HEK293 (cell line): ENCODE results near the gene CHSY1.

Experiments used
- CTCF ChIA-PET: fragments of 350-600 bp; formaldehyde crosslinking; extraction: SDS; loops from one replicate; lab custom pipeline; 2021; ENCODE audit warnings: antibody characterized with exemption; lab: Yijun Ruan, JAX
- POLR2A ChIA-PET: fragments of 300-600 bp; formaldehyde crosslinking; extraction: SDS; loops from one replicate; lab custom pipeline; 2020; ENCODE audit warnings: antibody characterized with exemption, inconsistent platforms; lab: Yijun Ruan, JAX
- H3K27ac ChIP-seq: fragments of 200-500 bp; sonication (Bioruptor generic); 2 replicates; pipeline ENCODE4 v1.5.1; 2014; ENCODE audit warnings: low read depth, low read length, control low read depth, inconsistent platforms; ENCODE audit errors: extremely low read depth
- H3K36me3 ChIP-seq, 2 experiments: fragments of 200-500 bp in 1 of 2; sonication (Bioruptor generic) in 1 of 2; 1 replicate in 1 of 2; 2 replicates in 1 of 2; pipeline ENCODE4 v1.5.1; 2014 to 2017; ENCODE audit warnings: inconsistent platforms in 2 of 2, low read length in 2 of 2; ENCODE audit not compliant: control insufficient read depth in 2 of 2, insufficient read depth in 1 of 2
- H3K4me1 ChIP-seq: fragments of 200-500 bp; sonication (Bioruptor generic); 2 replicates; pipeline ENCODE4 v1.5.1; 2014; ENCODE audit warnings: mild to moderate bottlenecking, low read length, inconsistent platforms; ENCODE audit not compliant: control insufficient read depth, insufficient read depth
- H3K4me3 ChIP-seq: 2 replicates; pipeline ENCODE4 v1.5.1; 2011; ENCODE audit warnings: low read depth, mild to moderate bottlenecking, control low read depth, low read length, moderate library complexity
- H3K9me3 ChIP-seq: fragments of 200-500 bp; sonication (Bioruptor generic); 2 replicates; pipeline ENCODE4 v1.5.1; 2014; ENCODE audit warnings: low read depth, low read length, inconsistent platforms; ENCODE audit not compliant: control insufficient read depth, insufficient read depth
- BCL6B ChIP-seq: fragments of 450-650 bp; formaldehyde crosslinking; IDR thresholded peaks from 2 replicates; pipeline ENCODE4 v1.5.1; 2017; ENCODE audit warnings: missing biosample characterization, missing genetic modification characterization
- GFI1B ChIP-seq: fragments of 450-650 bp; formaldehyde crosslinking; IDR thresholded peaks from 2 replicates; pipeline ENCODE4 v1.5.1; 2016; ENCODE audit warnings: missing biosample characterization, missing genetic modification characterization
- KLF10 ChIP-seq: fragments of 450-650 bp; IDR thresholded peaks from 2 replicates; pipeline ENCODE4 v1.5.1; 2018; ENCODE audit warnings: missing biosample characterization, mild to moderate bottlenecking, missing genetic modification characterization
- OVOL3 ChIP-seq: fragments of 450-650 bp; formaldehyde crosslinking; IDR thresholded peaks from 2 replicates; pipeline ENCODE4 v1.5.1; 2016; ENCODE audit warnings: missing biosample characterization, missing genetic modification characterization
- REPIN1 ChIP-seq: fragments of 450-650 bp; formaldehyde crosslinking; IDR thresholded peaks from 2 replicates; pipeline ENCODE4 v1.5.1; 2017; ENCODE audit warnings: missing biosample characterization, missing genetic modification characterization, low read depth
- WT1 ChIP-seq: fragments of 450-650 bp; formaldehyde crosslinking; IDR thresholded peaks from 2 replicates; pipeline ENCODE4 v1.5.1; 2016; ENCODE audit warnings: missing biosample characterization, missing genetic modification characterization
- YY2 ChIP-seq: fragments of 450-650 bp; formaldehyde crosslinking; IDR thresholded peaks from 2 replicates; pipeline ENCODE4 v1.5.1; 2016; ENCODE audit warnings: missing biosample characterization, missing genetic modification characterization
- ZBTB8A ChIP-seq: fragments of 450-650 bp; formaldehyde crosslinking; IDR thresholded peaks from 2 replicates; pipeline ENCODE4 v1.5.1; 2016; ENCODE audit warnings: missing biosample characterization, missing genetic modification characterization
- ZNF155 ChIP-seq: fragments of 450-650 bp; formaldehyde crosslinking; IDR thresholded peaks from 2 replicates; pipeline ENCODE4 v1.5.1; 2016; ENCODE audit warnings: missing biosample characterization, missing genetic modification characterization
- ZNF311 ChIP-seq: fragments of 450-650 bp; formaldehyde crosslinking; IDR thresholded peaks from 2 replicates; pipeline ENCODE4 v1.5.1; 2017; ENCODE audit warnings: missing biosample characterization, missing genetic modification characterization, borderline replicate concordance
- ZNF37A ChIP-seq: fragments of 450-650 bp; IDR thresholded peaks from 2 replicates; pipeline ENCODE4 v1.5.1; 2018; ENCODE audit warnings: missing biosample characterization, missing genetic modification characterization
- ZNF548 ChIP-seq: fragments of 450-650 bp; formaldehyde crosslinking; IDR thresholded peaks from 2 replicates; pipeline ENCODE4 v1.5.1; 2016; ENCODE audit warnings: missing biosample characterization, missing genetic modification characterization
- ZNF549 ChIP-seq: fragments of 450-650 bp; IDR thresholded peaks from 2 replicates; pipeline ENCODE4 v1.5.1; 2018; ENCODE audit warnings: missing biosample characterization, missing genetic modification characterization, mild to moderate bottlenecking, inconsistent platforms, moderate library complexity
- ZNF555 ChIP-seq: fragments of 450-650 bp; formaldehyde crosslinking; conservative IDR thresholded peaks from 2 replicates; pipeline ENCODE4 v1.5.1; 2017; ENCODE audit warnings: missing biosample characterization, mild to moderate bottlenecking, missing genetic modification characterization, inconsistent platforms
- ZNF561 ChIP-seq: fragments of 450-650 bp; IDR thresholded peaks from 2 replicates; pipeline ENCODE4 v1.5.1; 2018; ENCODE audit warnings: missing biosample characterization, missing genetic modification characterization, borderline replicate concordance
- ZNF580 ChIP-seq: fragments of 450-650 bp; formaldehyde crosslinking; IDR thresholded peaks from 2 replicates; pipeline ENCODE4 v1.5.1; 2016; ENCODE audit warnings: missing biosample characterization, missing genetic modification characterization
- ZNF596 ChIP-seq: fragments of 450-650 bp; IDR thresholded peaks from 2 replicates; pipeline ENCODE4 v1.5.0; 2018; ENCODE audit warnings: missing biosample characterization, mild to moderate bottlenecking, missing genetic modification characterization, moderate library complexity
- ZNF626 ChIP-seq: fragments of 450-650 bp; sonication (Bioruptor Pico); formaldehyde crosslinking; IDR thresholded peaks from 2 replicates; pipeline ENCODE4 v1.5.1; 2018; ENCODE audit warnings: missing biosample characterization, missing genetic modification characterization, inconsistent platforms
- ZNF645 ChIP-seq: fragments of 450-650 bp; formaldehyde crosslinking; IDR thresholded peaks from 2 replicates; pipeline ENCODE4; 2016; ENCODE audit warnings: missing biosample characterization, missing genetic modification characterization
- ZNF654 ChIP-seq: fragments of 450-650 bp; formaldehyde crosslinking; IDR thresholded peaks from 2 replicates; pipeline ENCODE4 v1.5.1; 2016; ENCODE audit warnings: low read depth, missing biosample characterization, missing genetic modification characterization
- ZNF837 ChIP-seq: fragments of 450-650 bp; formaldehyde crosslinking; IDR thresholded peaks from 2 replicates; pipeline ENCODE4 v1.5.1; 2016; ENCODE audit warnings: missing biosample characterization, missing genetic modification characterization
- ZSCAN30 ChIP-seq: fragments of 450-650 bp; IDR thresholded peaks from 2 replicates; pipeline ENCODE4 v1.5.1; 2018; ENCODE audit warnings: missing biosample characterization, mild to moderate bottlenecking, missing genetic modification characterization, moderate library complexity
- ZXDB ChIP-seq: fragments of 450-650 bp; formaldehyde crosslinking; IDR thresholded peaks from 2 replicates; pipeline ENCODE4 v1.5.1; 2016; ENCODE audit warnings: missing biosample characterization, missing genetic modification characterization
- TF ChIP-seq, protein P1 (sequence below): fragments of 450-650 bp; formaldehyde crosslinking; IDR thresholded peaks from 2 replicates; pipeline ENCODE4 v1.5.1; 2016; ENCODE audit warnings: missing biosample characterization, missing genetic modification characterization
- TF ChIP-seq, protein P2 (sequence below): fragments of 450-650 bp; formaldehyde crosslinking; IDR thresholded peaks from 2 replicates; pipeline ENCODE4 v1.5.1; 2017; ENCODE audit warnings: missing biosample characterization, missing genetic modification characterization
- TF ChIP-seq, protein P3 (sequence below): fragments of 450-650 bp; formaldehyde crosslinking; conservative IDR thresholded peaks from 2 replicates; pipeline ENCODE4 v1.5.1; 2016; ENCODE audit warnings: low read depth, missing biosample characterization, missing genetic modification characterization

The CHSY1 gene

DNA sequence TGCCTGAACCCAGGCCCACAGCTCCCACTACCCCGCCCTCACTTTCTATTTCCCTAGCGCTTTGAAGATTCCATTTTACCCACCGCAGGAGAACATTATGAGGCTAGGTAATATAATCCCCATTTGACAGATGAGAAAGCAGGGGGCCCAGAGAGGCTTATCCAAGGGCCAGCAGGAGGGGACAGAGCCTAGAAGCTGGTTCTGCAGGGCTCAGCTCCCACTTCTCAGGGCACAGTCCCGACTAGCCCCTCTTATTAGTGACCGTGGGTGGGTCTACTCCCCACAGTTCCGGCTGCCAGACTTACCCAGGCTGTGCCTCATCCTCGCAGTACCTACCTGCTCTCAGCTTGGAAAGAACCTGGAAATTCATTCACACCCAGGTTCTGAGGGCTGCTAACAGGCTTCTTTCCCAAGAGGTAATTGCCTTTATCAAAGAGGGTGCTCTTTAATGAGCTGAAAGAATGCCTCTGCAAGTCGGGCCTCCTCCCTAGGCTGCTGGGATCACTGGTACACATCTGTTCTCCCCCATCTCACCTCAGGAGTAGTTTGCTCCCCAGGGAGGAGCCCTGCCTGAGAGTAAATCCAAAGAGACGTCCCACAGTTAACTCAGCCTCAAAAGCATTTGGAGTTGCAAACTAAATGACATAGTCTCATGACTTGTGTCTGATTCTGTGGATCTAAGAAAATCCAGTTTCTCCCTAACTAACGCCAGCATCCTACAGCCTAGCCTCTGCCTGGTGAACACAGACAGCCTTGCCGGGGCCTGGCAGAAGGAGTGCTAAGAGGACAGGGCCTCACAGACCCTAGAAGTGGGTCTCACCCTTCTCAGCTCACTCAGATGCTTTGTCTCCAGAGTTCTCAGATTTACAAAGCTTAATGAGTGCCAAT is 125.0 kb downstream of the CHSY1 start:
- Histone ChIP-seq H3K9me3 (no peaks in the 10 kb centered on the region), H3K27ac (peak overlapping the region; percentile 79), H3K36me3 (no peaks in the 10 kb centered on the region), H3K4me3 (no peak overlapping the region), H3K4me1 (peaks cover 14% of the 10 kb centered on the region)
- CTCF ChIA-PET: interaction anchor here (0.7 kb wide), 1 partner anchor 40 kb away, joined by 3 read pairs; no protein-coding TSS in a partner anchor
- POLR2A ChIA-PET: no interaction called here
- TF ChIP-seq ZNF654 (tag by site-specific recombination) (no peak), ZNF645 (tag by site-specific recombination) (no peak), WT1 (no peak), KLF10 (tag by site-specific recombination) (no peak), ZNF555 (tag by site-specific recombination) (no peak), REPIN1 (no peak), GFI1B (tag by site-specific recombination) (no peak), ZNF549 (no peak), ZXDB (no peak), ZSCAN30 (tag by site-specific recombination) (peak; percentile 23; the same call in 1 of the 2 replicates), ZNF561 (tag by site-specific recombination) (no peak), ZNF311 (tag by site-specific recombination) (no peak), YY2 (no peak), ZNF596 (no peak), ZBTB8A (tag by site-specific recombination) (peak; percentile 42), OVOL3 (no peak), ZNF626 (tag by site-specific recombination) (no peak), ZNF155 (tag by site-specific recombination) (no peak), ZNF580 (tag by site-specific recombination) (no peak), ZNF37A (tag by site-specific recombination) (no peak), BCL6B (no peak), ZNF548 (tag by site-specific recombination) (no peak), ZNF837 (tag by site-specific recombination) (no peak)
- TF ChIP-seq, protein P1, sequence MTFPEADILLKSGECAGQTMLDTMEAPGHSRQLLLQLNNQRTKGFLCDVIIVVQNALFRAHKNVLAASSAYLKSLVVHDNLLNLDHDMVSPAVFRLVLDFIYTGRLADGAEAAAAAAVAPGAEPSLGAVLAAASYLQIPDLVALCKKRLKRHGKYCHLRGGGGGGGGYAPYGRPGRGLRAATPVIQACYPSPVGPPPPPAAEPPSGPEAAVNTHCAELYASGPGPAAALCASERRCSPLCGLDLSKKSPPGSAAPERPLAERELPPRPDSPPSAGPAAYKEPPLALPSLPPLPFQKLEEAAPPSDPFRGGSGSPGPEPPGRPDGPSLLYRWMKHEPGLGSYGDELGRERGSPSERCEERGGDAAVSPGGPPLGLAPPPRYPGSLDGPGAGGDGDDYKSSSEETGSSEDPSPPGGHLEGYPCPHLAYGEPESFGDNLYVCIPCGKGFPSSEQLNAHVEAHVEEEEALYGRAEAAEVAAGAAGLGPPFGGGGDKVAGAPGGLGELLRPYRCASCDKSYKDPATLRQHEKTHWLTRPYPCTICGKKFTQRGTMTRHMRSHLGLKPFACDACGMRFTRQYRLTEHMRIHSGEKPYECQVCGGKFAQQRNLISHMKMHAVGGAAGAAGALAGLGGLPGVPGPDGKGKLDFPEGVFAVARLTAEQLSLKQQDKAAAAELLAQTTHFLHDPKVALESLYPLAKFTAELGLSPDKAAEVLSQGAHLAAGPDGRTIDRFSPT (tag by site-specific recombination): no peak
- TF ChIP-seq, protein P2, sequence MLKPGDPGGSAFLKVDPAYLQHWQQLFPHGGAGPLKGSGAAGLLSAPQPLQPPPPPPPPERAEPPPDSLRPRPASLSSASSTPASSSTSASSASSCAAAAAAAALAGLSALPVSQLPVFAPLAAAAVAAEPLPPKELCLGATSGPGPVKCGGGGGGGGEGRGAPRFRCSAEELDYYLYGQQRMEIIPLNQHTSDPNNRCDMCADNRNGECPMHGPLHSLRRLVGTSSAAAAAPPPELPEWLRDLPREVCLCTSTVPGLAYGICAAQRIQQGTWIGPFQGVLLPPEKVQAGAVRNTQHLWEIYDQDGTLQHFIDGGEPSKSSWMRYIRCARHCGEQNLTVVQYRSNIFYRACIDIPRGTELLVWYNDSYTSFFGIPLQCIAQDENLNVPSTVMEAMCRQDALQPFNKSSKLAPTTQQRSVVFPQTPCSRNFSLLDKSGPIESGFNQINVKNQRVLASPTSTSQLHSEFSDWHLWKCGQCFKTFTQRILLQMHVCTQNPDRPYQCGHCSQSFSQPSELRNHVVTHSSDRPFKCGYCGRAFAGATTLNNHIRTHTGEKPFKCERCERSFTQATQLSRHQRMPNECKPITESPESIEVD: no peak; the same call in 1 of the 2 replicates
- TF ChIP-seq, protein P3, sequence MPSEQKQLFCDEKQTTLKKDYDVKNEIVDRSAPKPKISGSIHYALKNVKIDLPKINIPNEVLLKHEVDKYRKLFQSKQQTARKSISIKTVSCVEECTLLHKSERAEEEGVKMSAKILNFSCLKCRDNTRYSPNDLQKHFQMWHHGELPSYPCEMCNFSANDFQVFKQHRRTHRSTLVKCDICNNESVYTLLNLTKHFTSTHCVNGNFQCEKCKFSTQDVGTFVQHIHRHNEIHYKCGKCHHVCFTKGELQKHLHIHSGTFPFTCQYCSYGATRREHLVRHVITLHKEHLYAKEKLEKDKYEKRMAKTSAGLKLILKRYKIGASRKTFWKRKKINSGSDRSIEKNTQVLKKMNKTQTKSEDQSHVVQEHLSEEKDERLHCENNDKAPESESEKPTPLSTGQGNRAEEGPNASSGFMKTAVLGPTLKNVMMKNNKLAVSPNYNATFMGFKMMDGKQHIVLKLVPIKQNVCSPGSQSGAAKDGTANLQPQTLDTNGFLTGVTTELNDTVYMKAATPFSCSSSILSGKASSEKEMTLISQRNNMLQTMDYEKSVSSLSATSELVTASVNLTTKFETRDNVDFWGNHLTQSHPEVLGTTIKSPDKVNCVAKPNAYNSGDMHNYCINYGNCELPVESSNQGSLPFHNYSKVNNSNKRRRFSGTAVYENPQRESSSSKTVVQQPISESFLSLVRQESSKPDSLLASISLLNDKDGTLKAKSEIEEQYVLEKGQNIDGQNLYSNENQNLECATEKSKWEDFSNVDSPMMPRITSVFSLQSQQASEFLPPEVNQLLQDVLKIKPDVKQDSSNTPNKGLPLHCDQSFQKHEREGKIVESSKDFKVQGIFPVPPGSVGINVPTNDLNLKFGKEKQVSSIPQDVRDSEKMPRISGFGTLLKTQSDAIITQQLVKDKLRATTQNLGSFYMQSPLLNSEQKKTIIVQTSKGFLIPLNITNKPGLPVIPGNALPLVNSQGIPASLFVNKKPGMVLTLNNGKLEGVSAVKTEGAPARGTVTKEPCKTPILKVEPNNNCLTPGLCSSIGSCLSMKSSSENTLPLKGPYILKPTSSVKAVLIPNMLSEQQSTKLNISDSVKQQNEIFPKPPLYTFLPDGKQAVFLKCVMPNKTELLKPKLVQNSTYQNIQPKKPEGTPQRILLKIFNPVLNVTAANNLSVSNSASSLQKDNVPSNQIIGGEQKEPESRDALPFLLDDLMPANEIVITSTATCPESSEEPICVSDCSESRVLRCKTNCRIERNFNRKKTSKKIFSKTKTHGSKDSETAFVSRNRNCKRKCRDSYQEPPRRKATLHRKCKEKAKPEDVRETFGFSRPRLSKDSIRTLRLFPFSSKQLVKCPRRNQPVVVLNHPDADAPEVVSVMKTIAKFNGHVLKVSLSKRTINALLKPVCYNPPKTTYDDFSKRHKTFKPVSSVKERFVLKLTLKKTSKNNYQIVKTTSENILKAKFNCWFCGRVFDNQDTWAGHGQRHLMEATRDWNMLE (tag by site-specific recombination): no peak
